AG09309 (cell line): ENCODE results near the gene ATP8A2.

Source experiments
- DNase-seq: peaks from one replicate; pipeline ENCODE4 v3.0.0-alpha.2; 2010; ENCODE audit warnings: low read depth
- H3K4me3 ChIP-seq: 2 replicates; pipeline ENCODE4 v1.5.1; 2011; ENCODE audit warnings: mild to moderate bottlenecking, low read depth, low read length, moderate library complexity; ENCODE audit not compliant: control insufficient read depth
- TF ChIP-seq, protein P1 (sequence below): IDR thresholded peaks from 2 replicates; pipeline ENCODE4 v1.5.1; 2011; ENCODE audit warnings: mild to moderate bottlenecking, low read depth, low read length, inconsistent platforms; ENCODE audit not compliant: insufficient read depth, control insufficient read depth; ENCODE audit errors: missing control alignments

The ATP8A2 gene

GRCh38 chr13:25684491-25684890, 312.7 kb downstream of the ATP8A2 start:
- no peak overlapping the region for H3K4me3 ChIP-seq
- TF ChIP-seq, protein P1, sequence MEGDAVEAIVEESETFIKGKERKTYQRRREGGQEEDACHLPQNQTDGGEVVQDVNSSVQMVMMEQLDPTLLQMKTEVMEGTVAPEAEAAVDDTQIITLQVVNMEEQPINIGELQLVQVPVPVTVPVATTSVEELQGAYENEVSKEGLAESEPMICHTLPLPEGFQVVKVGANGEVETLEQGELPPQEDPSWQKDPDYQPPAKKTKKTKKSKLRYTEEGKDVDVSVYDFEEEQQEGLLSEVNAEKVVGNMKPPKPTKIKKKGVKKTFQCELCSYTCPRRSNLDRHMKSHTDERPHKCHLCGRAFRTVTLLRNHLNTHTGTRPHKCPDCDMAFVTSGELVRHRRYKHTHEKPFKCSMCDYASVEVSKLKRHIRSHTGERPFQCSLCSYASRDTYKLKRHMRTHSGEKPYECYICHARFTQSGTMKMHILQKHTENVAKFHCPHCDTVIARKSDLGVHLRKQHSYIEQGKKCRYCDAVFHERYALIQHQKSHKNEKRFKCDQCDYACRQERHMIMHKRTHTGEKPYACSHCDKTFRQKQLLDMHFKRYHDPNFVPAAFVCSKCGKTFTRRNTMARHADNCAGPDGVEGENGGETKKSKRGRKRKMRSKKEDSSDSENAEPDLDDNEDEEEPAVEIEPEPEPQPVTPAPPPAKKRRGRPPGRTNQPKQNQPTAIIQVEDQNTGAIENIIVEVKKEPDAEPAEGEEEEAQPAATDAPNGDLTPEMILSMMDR: no peak
- no peak for DNase-seq

GRCh38 chr13:25686831-25687470, 315.2 kb downstream of the ATP8A2 start:
- TF ChIP-seq, protein P1: no peak
- no peak overlapping the region for H3K4me3 ChIP-seq
- no peak for DNase-seq

- no peak for DNase-seq
- TF ChIP-seq, protein P1: no peak
- no peak overlapping the region for H3K4me3 ChIP-seq
Measured at GRCh38 chr13:25687471-25688225, 315.9 kb downstream of the ATP8A2 start.

GRCh38 chr13:25688536-25688935, 316.8 kb downstream of the ATP8A2 start:
- H3K4me3 ChIP-seq: no peak overlapping the region
- TF ChIP-seq, protein P1: no peak
- DNase-seq: no peak

- TF ChIP-seq, protein P1: no peak
- DNase-seq: no peak
- H3K4me3 ChIP-seq: no peak overlapping the region
Measured at GRCh38 chr13:25689539-25689938, 317.8 kb downstream of the ATP8A2 start.

DNA sequence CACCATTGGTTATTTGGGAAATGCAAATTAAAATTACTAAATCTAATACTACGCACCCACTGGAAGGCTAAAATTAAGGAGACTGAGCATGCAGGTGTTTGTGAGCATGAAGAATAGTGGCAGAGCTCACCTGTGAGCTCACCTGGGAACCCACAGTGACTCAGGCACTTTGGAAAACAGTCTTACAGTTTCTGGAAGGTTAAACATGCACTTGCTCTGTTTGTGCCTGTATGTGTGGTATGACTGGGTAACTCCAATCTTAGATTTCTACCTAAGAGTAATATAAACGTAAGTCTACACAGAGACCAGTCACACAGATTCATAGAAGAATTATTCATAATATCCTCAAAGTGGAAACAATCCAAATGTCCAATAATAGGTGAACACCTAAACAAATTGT, 318.8 kb downstream of the ATP8A2 start:
- DNase-seq: no peak
- TF ChIP-seq, protein P1: no peak
- H3K4me3 ChIP-seq: no peak overlapping the region
